ENCODE data around the gene PUDP. TPM values are rescaled to one million over a fixed set of nuclear protein-coding genes. Genes with fewer than 3 reads are reported as not detected.
"Not testable (repeated sequence)": the region's sequence is repeated elsewhere in the genome, so short reads cannot be mapped to it uniquely, and the experiment has no call there.

PUDP gene
- total RNA-seq, 1 donor from 2014 or later = 63.6 TPM

DNA sequence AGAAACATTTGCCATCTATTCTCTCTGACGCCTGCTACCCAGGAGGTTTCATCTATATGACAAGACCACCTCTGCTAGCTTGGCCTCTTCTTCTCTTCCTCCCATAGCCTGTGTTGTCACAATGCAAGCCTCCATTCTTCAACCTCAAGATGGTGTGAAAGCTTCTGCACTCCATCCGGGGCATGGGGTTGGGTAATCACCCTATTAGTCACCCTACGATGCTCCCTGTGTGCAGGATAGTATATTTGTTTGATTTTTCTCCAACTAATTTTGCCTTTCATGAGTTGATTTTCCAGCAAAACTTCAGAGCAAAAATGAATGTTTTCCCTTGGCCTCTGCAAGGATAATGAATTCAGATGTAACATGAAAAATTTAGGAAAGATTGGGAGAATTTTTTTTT is 128.4 kb downstream of the PUDP start:
- Mint-ChIP-seq H3K36me3 (no peaks in the 10 kb centered on the region), H3K27me3 (no peaks in the 10 kb centered on the region)

GRCh38 chrX:7012262-7012834 is 135.6 kb downstream of the PUDP start:
- not testable (repeated sequence) for H3K9me3 Mint-ChIP-seq; H3K27ac Mint-ChIP-seq; H3K27me3 Mint-ChIP-seq; H3K4me1 Mint-ChIP-seq (ENCODE audit: unreplicated experiment); H3K4me3 Mint-ChIP-seq; DNase-seq (ENCODE audit: extremely low spot score, unreplicated experiment); H3K36me3 Mint-ChIP-seq

More for the DNA sequence above, 128.4 kb downstream of the PUDP start:
- TF ChIP-seq, protein P1, sequence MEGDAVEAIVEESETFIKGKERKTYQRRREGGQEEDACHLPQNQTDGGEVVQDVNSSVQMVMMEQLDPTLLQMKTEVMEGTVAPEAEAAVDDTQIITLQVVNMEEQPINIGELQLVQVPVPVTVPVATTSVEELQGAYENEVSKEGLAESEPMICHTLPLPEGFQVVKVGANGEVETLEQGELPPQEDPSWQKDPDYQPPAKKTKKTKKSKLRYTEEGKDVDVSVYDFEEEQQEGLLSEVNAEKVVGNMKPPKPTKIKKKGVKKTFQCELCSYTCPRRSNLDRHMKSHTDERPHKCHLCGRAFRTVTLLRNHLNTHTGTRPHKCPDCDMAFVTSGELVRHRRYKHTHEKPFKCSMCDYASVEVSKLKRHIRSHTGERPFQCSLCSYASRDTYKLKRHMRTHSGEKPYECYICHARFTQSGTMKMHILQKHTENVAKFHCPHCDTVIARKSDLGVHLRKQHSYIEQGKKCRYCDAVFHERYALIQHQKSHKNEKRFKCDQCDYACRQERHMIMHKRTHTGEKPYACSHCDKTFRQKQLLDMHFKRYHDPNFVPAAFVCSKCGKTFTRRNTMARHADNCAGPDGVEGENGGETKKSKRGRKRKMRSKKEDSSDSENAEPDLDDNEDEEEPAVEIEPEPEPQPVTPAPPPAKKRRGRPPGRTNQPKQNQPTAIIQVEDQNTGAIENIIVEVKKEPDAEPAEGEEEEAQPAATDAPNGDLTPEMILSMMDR (conservative IDR thresholded peaks at IDR 0.05) = no peak
- H3K9me3 Mint-ChIP-seq = peaks cover 5% of the 10 kb centered on the region
- no peaks in the 10 kb centered on the region for H3K4me1 Mint-ChIP-seq (ENCODE audit: unreplicated experiment)
- no peak overlapping the region for H3K27ac Mint-ChIP-seq
- no peak overlapping the region for H3K4me3 Mint-ChIP-seq
- no peak for DNase-seq (ENCODE audit: extremely low spot score, unreplicated experiment)

GRCh38 chrX:7010897-7011296 is 137.1 kb downstream of the PUDP start:
- not testable (repeated sequence) for H3K27ac Mint-ChIP-seq; H3K9me3 Mint-ChIP-seq; H3K27me3 Mint-ChIP-seq; H3K4me1 Mint-ChIP-seq (ENCODE audit: unreplicated experiment); DNase-seq (ENCODE audit: extremely low spot score, unreplicated experiment); H3K36me3 Mint-ChIP-seq; H3K4me3 Mint-ChIP-seq

DNA sequence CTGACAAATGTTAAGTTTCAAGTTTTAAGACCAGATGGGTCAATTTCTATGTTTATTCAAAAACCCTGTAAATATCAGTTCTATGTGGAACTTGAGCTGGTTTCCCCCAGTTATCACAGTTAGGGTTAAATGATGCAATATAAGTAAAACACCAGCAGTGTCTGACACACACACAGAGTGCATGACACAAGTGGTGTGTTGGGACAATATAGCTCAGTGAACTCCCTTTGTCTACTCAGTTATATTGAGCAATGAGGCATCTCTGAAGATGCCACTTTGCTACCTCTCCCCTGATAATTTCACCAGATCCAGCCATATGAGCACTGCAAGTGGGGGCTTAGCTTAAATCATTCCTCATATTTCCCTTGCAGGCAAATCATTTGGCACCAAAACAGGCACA is 140.6 kb downstream of the PUDP start:
- not testable (repeated sequence) for DNase-seq (ENCODE audit: extremely low spot score, unreplicated experiment); H3K36me3 Mint-ChIP-seq; H3K4me1 Mint-ChIP-seq (ENCODE audit: unreplicated experiment); H3K27ac Mint-ChIP-seq; H3K4me3 Mint-ChIP-seq; H3K27me3 Mint-ChIP-seq
- H3K9me3 Mint-ChIP-seq = peaks cover 11% of the 10 kb centered on the region

Small RNA genes lying within 50 kb of the gene (microRNA-seq; reads per million reads assigned to microRNA genes)
- gene MIR4767 = not detected

Other genes with a start within 250 kb of the PUDP start
- gene STS, start 441 bp downstream of the PUDP start, total RNA-seq (ENCODE audit: low replicate concordance) = 18.3 and 42.1 TPM in 2 replicates